GM12872 (cell line): ENCODE measurements around the gene KCNMA1.

Experiments used
- TF ChIP-seq, protein P1 (sequence below): IDR thresholded peaks from 3 replicates; pipeline ENCODE4 v1.5.1; 2011; ENCODE audit warnings: low read depth, mild to moderate bottlenecking, low read length, moderate library complexity; ENCODE audit not compliant: insufficient read depth

The KCNMA1 gene

DNA sequence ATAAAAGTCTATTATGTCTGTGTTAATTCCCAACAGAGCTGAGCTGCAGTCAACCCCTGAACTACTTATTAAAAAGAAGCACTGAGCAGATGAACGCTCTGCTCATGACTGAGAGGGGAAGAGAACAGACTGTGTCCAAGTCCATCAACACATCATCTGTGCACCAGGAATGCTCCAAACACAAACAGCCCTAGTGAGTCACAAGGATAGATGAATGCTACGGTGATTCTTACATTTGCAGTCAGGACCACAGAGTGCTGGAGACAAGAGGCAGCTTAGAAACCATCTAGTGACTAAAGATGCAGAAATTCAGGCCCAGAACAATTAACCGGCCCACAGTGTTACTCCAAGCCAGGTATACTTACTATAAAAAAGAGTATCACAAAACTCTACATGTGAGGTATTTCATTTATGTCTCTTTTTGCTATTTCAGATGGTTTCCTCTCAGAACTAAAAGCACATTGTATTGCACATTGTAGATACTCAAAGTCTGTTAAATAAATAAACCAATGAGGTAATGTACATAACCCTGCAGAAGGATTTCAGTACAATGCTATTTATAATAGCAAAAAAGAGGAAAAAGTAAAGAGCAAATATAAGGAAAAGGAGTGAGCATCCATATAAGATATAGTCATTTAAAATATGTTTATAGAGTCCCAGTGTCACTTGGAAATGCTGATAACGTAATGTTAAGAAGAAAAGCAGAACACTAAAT is 159.2 kb downstream of the KCNMA1 start:
- TF ChIP-seq, protein P1, sequence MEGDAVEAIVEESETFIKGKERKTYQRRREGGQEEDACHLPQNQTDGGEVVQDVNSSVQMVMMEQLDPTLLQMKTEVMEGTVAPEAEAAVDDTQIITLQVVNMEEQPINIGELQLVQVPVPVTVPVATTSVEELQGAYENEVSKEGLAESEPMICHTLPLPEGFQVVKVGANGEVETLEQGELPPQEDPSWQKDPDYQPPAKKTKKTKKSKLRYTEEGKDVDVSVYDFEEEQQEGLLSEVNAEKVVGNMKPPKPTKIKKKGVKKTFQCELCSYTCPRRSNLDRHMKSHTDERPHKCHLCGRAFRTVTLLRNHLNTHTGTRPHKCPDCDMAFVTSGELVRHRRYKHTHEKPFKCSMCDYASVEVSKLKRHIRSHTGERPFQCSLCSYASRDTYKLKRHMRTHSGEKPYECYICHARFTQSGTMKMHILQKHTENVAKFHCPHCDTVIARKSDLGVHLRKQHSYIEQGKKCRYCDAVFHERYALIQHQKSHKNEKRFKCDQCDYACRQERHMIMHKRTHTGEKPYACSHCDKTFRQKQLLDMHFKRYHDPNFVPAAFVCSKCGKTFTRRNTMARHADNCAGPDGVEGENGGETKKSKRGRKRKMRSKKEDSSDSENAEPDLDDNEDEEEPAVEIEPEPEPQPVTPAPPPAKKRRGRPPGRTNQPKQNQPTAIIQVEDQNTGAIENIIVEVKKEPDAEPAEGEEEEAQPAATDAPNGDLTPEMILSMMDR, result no peak

DNA sequence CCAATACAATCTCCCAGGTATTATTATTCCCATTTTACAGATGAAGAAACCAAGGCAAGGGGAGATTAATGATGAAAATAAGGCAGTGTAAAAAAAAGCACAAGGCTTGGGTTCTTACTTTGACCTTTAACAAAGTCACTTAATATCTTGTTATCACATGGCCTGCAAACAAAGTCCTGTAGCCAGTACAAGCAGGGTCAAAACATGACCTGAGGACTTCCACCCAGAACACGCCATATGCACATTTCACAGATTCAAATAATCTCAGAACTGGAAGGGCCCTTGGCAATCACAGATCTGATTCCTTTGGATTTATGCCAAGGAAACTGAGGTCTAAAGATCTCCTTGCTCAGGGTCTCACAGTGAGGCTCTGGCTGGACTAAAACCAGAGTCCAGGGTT is 162.1 kb downstream of the KCNMA1 start:
- TF ChIP-seq, protein P1, result no peak

DNA sequence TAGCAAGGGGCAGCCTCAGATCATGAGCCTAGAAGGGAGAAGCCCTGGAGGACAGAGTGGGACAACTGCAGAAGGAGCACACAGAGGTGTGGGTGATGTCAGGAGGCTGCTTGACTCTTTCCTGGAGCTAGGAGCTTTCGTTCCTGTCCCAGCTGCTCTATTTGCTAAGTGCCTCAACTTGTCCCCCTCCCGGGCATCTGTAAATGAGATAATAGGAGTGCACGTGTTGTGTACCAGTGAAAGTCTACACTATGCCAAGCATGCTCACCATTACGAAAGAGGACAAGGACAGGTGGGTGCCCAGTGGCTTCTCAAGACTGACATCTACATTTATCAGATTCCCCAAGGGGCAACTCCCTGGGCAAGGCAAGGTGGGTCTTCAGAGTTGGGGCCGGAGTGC is 162.7 kb downstream of the KCNMA1 start:
- TF ChIP-seq, protein P1, result no peak

DNA sequence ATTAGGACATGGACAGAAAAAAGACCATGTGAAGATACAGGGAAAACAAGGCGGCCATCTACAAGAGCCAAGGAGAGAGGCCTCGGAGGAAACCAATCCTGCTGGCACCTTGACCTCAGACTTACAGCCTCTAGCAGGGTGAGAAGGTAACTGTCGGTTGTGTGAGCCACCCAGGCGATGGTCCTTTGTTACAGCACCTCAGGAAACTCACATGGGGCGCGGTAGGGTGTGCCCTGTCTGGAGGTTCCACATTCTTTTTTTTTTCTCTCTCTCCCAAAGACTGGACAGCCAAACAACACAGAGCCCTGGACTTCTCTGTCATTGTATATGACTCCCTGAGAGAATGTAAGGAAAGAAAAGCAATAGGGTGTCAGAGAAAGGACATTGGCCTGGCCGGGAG is 163.2 kb downstream of the KCNMA1 start:
- TF ChIP-seq, protein P1, result no peak

DNA sequence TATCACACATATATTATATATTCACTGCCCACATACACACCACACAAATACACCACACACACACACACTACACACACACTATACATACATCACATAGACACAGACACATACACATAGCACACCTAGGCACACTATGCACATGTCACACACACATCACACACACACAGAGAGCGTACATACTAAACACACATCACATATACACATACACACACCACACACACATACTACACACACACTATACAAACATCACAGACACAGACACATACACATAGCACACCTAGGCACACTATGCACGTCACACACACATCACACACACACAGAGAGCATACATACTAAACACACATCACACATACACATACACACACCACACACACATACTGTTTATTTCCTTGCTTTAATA is 165.5 kb downstream of the KCNMA1 start:
- TF ChIP-seq, protein P1, result no peak

DNA sequence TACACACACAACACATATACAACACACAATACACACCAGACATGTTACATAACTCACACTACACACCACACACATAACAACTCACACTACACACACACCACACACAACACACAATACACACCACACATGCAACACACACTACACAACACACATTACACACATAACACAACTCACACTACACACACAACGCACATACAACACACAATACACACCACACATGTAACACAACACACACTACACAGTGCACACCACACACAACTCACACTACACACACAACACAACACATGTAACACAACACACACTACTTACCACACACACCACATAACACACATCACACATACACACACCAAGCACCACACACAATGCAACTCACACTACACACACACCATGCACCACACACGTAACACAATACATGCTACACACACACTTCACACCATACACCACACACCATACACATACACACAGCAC is 166.5 kb downstream of the KCNMA1 start:
- TF ChIP-seq, protein P1, result no peak

DNA sequence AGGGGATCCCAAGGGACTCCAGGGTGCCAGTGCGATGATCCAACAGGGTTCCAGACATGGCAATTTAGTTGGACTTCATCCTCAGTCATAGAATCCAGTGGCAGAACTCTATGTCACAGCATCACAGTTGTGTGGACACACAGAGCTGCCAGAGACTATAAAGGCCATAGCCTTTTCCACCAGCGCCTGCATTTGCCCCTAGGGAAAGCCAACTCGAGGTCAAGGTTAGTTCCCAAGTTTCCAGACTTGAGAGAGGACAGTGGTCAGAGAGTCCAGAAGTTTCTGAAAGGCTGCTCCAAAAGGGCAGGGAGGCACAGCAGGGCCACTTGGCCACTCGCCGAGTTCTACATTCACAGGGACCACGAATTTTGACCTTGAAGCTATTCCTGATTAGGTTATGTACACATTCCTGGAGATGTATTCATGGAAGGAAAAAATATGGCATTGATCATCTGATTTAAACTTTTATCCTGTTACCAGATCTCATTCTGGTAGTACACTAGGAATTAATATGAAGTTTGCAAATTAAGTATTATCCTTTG is 170.1 kb downstream of the KCNMA1 start:
- TF ChIP-seq, protein P1, result no peak
